Fibroblast of villous mesenchyme (primary cell): ENCODE results near the gene PCID2. TPM values are rescaled to one million over a fixed set of nuclear protein-coding genes. Genes with fewer than 3 reads are reported as not detected.

ENCODE experiments used
- DNase-seq: peaks from one replicate; pipeline ENCODE4 v3.0.0-alpha.2; 2010; ENCODE audit warnings: low read depth
- H3K4me3 ChIP-seq: 2 replicates; pipeline ENCODE4 v1.5.1; 2011; ENCODE audit warnings: low read depth, mild to moderate bottlenecking, low read length
- CTCF ChIP-seq: IDR thresholded peaks from 2 replicates; pipeline ENCODE4 v1.5.1; 2012; ENCODE audit warnings: low read depth, mild to moderate bottlenecking, low read length; ENCODE audit not compliant: insufficient read depth
- total RNA-seq: library from RNA; depleted of rRNA; stranded (reverse); fragments of >200 nt; gene quantifications from 2 replicates; pipeline ENCODE4 v1.2.3, GENCODE V29; 2012

Gene PCID2
- total RNA-seq, 1 donor = 83.8 TPM

- TF ChIP-seq CTCF = no peak
- no peak overlapping the region for H3K4me3 ChIP-seq
- no peak for DNase-seq
Measured at GRCh38 chr13:113145496-113145895, 63.0 kb downstream of the PCID2 start.

GRCh38 chr13:113144255-113144629, 64.2 kb downstream of the PCID2 start:
- H3K4me3 ChIP-seq = no peak overlapping the region
- DNase-seq = no peak
- no peak for TF ChIP-seq CTCF

GRCh38 chr13:113143466-113144254, 64.8 kb downstream of the PCID2 start:
- TF ChIP-seq CTCF = no peak
- no peak overlapping the region for H3K4me3 ChIP-seq
- DNase-seq = no peak

- TF ChIP-seq CTCF = no peak
- DNase-seq = no peak
- H3K4me3 ChIP-seq = no peak overlapping the region
Measured at GRCh38 chr13:113142876-113143275, 65.6 kb downstream of the PCID2 start.

- DNase-seq = no peak
- TF ChIP-seq CTCF = no peak
- H3K4me3 ChIP-seq = no peak overlapping the region
Measured at GRCh38 chr13:113141601-113141970, 66.9 kb downstream of the PCID2 start.

GRCh38 chr13:113140677-113141600, 67.5 kb downstream of the PCID2 start:
- TF ChIP-seq CTCF = no peak
- H3K4me3 ChIP-seq = no peak overlapping the region
- DNase-seq = no peak
